Epithelial cell of esophagus (primary cell): Measurements from ENCODE around the gene RPS15.

Experiments used
- DNase-seq: peaks from one replicate; pipeline ENCODE4 v3.0.0; 2010; ENCODE audit warnings: low read depth
- H3K4me3 ChIP-seq: 2 replicates; pipeline ENCODE4 v1.5.1; 2011; ENCODE audit warnings: mild to moderate bottlenecking, low read length, control low read depth
- CTCF ChIP-seq: IDR thresholded peaks from 2 replicates; pipeline ENCODE4 v1.5.1; 2011; ENCODE audit warnings: low read depth, mild to moderate bottlenecking, low read length, control low read depth, inconsistent platforms; ENCODE audit not compliant: insufficient read depth; ENCODE audit errors: missing control alignments

RPS15 gene

GRCh38 chr19:1406774-1407527 is 31.2 kb upstream of the RPS15 start:
- peak overlapping the region; percentile 58 for H3K4me3 ChIP-seq
- DNase-seq: peak; percentile 98
- TF ChIP-seq CTCF: peak; percentile 60

- TF ChIP-seq CTCF: no peak
- DNase-seq: peak; percentile 47
- peak within 1 kb of the TSS; percentile 69 for H3K4me3 ChIP-seq
Observed at GRCh38 chr19:1407528-1408299, 30.5 kb upstream of the RPS15 start, which contains the start of gene DAZAP1. TSS of gene DAZAP1 (plus strand) at chr19:1407586. CDS start at chr19:1407774, 188 bp downstream.

- no peak for TF ChIP-seq CTCF
- DNase-seq: peak; percentile 51
- peak overlapping the region; percentile 69 for H3K4me3 ChIP-seq
Observed at GRCh38 chr19:1408300-1409203, 29.6 kb upstream of the RPS15 start.

DNA sequence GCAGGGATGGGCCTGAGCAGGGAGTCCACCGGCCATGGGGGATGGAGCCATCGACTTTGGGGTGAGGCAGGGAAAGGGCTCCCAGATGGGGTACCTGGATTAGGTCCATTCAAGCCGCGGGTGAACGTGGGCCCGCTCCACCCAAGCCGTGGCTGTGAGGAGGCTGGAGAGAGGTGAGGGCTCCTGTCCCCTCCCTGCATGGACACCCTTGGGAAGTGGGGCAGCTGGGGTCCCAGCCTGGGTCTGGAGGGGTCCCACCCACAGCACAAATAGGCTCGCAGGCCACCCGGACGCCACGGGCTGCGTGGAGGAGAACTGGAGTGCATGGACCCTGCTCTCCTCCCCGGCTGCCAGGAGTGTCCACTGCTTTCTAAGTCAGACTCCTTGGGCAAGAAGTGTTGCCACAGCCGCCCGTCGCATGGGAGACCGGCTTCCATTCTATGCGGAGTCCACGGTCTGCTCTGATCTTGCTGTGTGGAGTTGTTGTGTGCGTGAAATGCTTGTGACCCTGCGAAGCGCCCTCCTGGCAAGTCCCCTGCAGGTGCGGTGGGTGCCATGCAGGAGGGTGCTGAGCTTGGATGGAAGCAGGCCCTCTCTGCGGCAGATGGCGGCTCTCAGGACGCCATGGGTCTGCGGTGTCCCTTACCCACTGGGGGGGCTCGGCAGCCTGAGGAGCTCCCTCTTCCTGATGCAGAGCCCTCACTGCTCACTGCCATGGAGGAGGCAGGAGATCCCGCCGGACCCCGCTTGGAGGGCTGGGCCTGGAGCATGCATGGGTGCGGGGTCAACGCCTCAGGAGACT is 28.8 kb upstream of the RPS15 start:
- H3K4me3 ChIP-seq: peak overlapping the region; percentile 69
- no peak for DNase-seq
- no peak for TF ChIP-seq CTCF

DNA sequence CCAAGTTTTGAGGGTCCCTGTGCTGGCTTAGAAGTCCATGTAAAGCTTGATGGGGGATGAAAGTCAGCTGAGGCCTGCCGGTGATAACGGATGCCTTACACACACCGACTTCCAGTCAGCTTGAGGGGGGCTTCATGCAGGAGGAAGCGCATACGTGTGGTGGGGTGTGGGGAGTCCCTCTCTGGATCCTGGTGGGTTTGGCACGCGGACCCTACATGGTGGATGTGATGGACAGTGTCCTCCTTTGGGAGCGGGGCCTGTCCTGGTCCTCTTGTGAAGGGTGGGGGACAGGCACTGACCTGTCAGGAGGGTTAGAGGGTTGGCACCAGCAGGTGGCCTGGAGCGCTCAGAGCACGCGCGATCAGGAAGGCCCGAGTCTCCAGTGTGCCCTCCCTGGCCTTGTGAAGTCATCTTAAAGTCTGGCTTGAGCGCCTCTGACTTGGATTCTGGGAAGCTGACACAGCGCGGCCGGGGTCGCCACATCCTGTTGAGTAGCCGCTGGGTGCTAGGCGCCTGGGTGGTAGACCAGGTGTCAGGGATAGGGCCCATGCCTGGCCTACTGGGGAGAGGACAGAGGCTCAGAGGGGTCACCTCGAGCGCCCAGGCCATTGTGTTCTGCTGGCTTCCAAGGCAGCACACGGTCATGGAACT is 27.9 kb upstream of the RPS15 start:
- DNase-seq: no peak
- peak overlapping the region; percentile 69 for H3K4me3 ChIP-seq
- TF ChIP-seq CTCF: no peak
